ENCODE data around the gene LRRC4C.

DNA sequence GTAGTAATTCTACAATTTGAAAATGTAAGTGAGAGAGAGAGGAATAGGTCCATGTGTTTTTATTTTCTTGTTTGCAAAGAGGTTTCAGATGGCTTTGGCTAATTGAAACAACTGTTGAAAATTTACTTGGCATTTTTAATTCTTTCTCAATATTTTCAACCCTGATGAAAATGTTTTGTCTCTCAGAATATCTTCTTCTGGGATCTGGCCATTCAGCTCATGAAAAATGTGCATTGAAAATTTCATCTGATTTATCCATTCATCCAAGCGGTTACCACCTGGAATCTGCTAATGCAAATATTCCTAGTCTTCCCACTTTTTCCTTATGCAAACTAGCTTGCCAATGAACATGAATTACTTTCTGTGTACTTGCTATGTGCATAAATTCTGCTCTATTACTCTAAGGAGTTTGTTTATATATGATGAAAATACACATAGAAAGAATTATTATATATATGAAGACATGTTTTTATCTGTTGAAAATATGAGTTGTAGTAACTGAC is 621.2 kb downstream of the LRRC4C start:
- TF ChIP-seq, protein P1, sequence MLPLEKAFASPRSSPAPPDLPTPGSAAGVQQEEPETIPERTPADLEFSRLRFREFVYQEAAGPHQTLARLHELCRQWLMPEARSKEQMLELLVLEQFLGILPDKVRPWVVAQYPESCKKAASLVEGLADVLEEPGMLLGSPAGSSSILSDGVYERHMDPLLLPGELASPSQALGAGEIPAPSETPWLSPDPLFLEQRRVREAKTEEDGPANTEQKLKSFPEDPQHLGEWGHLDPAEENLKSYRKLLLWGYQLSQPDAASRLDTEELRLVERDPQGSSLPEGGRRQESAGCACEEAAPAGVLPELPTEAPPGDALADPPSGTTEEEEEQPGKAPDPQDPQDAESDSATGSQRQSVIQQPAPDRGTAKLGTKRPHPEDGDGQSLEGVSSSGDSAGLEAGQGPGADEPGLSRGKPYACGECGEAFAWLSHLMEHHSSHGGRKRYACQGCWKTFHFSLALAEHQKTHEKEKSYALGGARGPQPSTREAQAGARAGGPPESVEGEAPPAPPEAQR (CRISPR knock-in tag; IDR thresholded peaks at IDR 0.05) = no peak
- TF ChIP-seq, protein P2, sequence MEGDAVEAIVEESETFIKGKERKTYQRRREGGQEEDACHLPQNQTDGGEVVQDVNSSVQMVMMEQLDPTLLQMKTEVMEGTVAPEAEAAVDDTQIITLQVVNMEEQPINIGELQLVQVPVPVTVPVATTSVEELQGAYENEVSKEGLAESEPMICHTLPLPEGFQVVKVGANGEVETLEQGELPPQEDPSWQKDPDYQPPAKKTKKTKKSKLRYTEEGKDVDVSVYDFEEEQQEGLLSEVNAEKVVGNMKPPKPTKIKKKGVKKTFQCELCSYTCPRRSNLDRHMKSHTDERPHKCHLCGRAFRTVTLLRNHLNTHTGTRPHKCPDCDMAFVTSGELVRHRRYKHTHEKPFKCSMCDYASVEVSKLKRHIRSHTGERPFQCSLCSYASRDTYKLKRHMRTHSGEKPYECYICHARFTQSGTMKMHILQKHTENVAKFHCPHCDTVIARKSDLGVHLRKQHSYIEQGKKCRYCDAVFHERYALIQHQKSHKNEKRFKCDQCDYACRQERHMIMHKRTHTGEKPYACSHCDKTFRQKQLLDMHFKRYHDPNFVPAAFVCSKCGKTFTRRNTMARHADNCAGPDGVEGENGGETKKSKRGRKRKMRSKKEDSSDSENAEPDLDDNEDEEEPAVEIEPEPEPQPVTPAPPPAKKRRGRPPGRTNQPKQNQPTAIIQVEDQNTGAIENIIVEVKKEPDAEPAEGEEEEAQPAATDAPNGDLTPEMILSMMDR (IDR thresholded peaks at IDR 0.05) = no peak
